22Rv1 (cell line): ENCODE measurements around the gene CREB5.

ENCODE experiments used
- CTCF ChIP-seq: fragments of 450-650 bp; IDR thresholded peaks from 2 replicates; pipeline ENCODE4 v1.5.1; 2017; ENCODE audit warnings: mild to moderate bottlenecking
- ZFX ChIP-seq: fragments of 450-650 bp; IDR thresholded peaks from 2 replicates; pipeline ENCODE4 v1.6.1; 2017; ENCODE audit warnings: antibody characterized with exemption, borderline replicate concordance

- TF ChIP-seq CTCF (no peak), ZFX (no peak)
Observed at GRCh38 chr7:28778786-28779185, 366.5 kb downstream of the CREB5 start.
